DND-41 (cell line): ENCODE data around the gene SEMA6B.

Experiments
- CTCF ChIP-seq: IDR thresholded peaks from 2 replicates; pipeline ENCODE4 v1.5.1; 2012; ENCODE audit warnings: borderline replicate concordance, low read length, moderate library complexity, mild to moderate bottlenecking; ENCODE audit not compliant: poor library complexity, severe bottlenecking; ENCODE audit errors: extremely low read depth
- EZH2 ChIP-seq: IDR thresholded peaks from 3 replicates; pipeline ENCODE4 v1.6.1; 2012; ENCODE audit warnings: borderline replicate concordance, low read depth, mild to moderate bottlenecking, moderate library complexity, low read length, inconsistent platforms; ENCODE audit not compliant: severe bottlenecking

GRCh38 chr19:4493929-4494690 is 65.4 kb downstream of the SEMA6B start:
- TF ChIP-seq CTCF (no peak), EZH2 (no peak)
